GM18873 (cell line): ENCODE data around the gene PEDS1.
"Not testable (repeated sequence)": the region's sequence is repeated elsewhere in the genome, so short reads cannot be mapped to it uniquely, and the experiment has no call there.

ENCODE experiments used
- ATAC-seq: cut with Tn5 transposase; IDR thresholded peaks from one replicate; pipeline ENCODE4 v1.9.1; 2021; ENCODE audit warnings: mild to moderate bottlenecking, moderate library complexity, moderate number of reproducible peaks; ENCODE audit not compliant: unreplicated experiment, low FRiP score

Gene PEDS1

DNA sequence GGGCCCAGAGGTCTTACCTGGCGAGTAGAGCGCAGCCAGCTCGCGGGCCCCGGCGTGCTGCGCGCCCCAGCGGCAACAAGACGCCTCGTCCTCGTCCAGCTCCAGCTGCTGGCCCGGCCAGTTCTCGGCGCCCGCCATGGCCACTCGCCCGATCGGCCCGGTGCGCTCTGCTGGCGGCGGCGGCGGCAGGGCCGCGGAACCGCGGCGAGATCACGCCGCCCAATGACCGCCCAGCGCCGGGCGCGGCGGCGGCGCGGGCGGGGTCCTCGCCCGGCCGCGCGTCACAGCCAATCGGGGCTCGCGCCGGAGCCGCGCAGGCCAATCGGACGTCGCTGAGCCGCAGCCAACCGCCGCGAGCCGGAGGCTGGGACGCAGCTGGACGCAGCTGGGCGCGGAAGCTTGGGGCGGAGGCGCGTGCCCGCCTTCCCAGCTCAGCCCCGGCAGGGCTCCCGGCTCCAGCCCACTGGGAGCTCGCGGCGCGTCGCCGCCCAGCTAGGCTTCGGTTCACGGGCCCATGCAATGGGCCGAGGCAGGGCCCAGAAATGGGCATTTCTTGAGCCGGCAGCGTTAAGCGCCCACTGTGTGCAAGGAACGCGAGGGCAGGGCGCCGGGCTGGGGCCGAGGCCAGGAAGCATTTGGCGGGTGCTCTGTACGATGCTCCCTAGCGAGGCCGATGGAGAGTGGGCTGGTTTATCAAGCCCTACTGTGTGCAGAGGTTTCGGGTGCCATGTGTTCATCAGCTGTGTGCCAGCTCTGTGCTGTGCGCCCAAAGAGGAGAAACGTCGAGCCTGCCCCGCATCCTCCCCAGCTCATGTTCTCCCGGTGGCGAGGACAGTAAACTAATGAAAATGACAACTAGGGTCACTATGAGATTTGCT is at the start of gene PEDS1:
Gene PEDS1, minus strand, starts transcription at position 224 of the 878 bp plus-strand sequence. Its CDS starts 86 bp downstream, at position 138.
- ATAC-seq: peak; percentile 55

DNA sequence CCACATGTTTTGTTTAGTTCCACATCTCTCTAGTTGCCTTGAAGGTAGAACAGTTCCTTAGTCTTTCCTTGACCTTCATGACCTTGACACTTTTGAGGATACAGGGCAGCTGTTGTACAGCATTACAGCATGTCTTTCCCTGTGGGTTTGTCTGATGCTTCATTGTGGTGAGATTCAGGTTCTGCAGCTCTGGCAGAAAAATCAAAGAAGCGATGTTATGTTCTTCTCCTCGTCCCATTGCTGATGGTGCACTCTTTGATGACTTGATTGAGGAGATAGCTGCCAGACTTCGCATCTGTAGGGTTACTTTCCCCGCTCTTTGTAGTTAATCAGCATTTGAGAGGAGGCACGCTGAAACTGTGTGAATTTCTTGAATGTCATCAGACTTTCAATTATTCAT is 49.2 kb upstream of the PEDS1 start:
- no peak for ATAC-seq

DNA sequence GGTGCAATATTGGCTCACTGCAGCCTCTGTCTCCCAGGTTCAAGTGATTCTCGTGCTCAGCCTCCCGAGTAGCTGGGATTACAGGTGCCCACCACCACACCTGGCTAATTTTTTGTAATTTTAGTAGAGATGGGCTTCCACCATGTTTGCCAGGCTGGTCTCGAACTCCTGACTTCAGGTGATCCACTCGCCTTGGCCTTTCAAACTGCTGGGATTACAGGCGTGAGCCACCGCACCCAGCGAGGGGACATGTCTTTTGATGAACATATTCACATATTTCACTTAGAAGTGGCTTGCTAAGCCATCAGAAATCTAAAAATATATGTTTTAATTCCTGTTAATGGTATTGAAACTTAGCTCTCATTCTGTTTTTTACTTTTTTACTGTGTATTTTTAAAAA is 48.2 kb upstream of the PEDS1 start:
- ATAC-seq: not testable (repeated sequence)

DNA sequence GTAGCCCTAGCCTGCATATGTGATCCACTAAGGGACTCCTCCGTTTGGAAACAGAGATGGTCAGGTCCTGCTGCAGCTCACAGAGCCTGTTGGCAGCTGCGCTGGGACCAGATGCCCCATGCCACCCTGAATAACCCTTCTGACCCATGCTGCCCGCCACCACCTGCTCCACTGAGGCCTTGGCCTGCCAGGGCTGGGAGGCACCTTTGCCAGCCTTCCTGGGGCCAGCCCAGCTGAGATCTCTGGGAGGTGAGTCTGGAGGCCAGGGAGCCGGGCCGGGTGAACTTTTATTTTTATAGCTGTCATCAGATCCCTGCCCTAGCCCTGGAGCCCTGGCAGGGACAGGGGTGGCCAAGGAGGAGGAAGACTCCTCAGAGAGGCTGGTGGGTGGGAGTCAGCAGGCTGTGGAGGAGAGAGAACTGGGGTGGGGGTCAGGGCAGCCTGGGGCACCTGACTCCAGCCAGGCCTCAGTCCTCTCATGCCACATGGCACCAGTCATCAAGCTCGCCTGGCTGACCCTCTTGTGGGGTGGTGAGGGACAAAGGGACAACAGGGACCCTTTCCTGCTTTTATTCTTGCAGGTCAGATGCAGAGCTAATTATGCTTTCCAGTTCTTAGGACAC is 47.1 kb upstream of the PEDS1 start:
- ATAC-seq: no peak

DNA sequence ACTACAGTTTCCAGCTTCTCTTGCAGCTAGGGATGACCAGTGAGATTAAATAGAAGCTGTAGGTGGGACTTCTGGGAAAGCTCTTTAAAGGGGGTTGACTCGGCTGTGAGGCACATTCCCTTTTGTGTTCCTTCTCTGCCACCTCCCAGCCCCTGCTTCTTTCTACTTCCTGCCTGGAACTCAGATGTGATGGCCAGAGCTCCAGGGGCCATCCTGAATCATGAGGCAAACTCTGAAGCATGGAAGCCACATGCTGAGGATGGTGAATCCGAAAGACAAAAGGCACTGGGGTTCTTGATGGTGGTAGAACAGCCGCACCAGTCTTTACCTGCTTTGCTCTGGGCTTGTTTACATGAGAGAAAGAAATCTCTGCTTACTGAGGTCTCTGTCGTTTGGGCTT is 46.2 kb upstream of the PEDS1 start:
- no peak for ATAC-seq

DNA sequence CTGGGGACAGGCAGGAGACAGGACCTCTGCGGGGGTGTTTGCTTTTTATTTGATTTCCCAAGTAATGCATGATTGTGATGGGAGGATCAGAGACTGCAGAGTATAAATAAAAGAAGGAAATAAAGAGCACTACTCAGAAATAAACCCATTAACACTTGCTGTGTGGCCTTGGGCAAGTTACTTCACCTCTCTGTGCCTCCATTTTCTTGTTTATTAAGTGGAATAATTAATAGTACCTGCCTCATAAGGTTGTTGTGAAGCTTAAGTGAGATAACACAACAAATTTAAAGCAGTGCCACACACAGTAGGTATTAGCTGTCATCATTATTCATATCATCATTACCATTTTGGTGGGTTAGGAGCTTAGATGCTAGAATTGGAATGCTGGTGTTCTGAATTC is 45.2 kb upstream of the PEDS1 start:
- ATAC-seq: no peak

DNA sequence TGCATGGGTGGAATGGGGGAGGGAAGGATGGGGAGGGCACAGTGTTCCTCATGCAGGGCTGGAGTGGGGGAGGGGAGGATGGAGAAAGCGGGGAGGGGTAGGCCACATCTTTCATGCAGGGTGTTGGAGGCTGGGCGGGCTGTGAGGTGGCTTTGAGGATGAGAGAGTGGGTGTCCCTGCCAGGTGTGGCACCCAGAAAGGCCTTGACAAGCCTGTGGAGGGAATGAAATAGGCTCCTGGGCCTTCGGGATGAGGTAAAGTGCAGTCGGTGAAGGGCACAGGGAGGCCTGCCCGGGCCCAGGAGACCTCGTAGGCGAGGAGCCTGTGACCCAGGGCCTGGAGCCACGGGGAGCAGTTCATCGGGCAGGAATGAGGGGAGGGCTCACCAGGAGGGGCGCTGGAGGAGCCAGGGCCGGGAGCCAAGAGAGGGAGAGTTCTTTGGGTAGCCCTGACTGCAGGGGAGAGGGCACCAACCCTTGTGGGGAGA is 44.7 kb upstream of the PEDS1 start:
- no peak for ATAC-seq

DNA sequence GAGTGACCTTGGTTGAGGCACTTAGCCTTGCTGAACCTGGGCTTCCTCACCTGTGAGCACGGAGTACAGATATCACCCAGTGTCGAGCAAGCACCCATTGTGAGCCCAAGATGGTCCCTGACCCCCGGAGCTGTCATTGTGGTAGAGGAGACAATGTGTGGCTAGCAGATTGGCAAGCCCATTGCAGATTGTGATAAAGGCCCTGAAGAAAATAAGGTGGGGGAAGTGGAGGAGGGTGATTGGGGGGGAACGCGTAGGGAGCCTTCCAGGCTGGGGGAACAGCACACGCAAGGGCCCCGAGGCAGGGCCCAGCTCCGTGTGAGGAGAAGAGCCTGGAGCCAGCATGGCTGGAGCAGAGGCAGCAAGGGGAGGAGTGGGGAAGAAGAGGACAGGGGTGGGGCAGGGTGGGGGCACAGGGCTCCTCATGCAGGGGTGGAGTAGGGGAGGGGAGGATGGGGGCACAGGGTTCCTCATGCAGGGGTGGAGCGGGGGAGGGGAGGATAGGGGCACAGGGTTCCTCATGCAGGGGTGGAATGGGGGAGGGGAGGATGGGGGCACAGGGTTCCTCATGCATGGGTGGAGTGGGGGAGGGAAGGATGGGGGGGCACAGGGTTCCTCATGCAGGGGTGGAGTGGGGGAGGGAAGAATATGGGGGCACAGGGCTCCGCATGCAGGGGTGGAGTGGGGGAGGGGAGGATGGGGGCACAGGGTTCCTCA is 44.1 kb upstream of the PEDS1 start:
- ATAC-seq: no peak

DNA sequence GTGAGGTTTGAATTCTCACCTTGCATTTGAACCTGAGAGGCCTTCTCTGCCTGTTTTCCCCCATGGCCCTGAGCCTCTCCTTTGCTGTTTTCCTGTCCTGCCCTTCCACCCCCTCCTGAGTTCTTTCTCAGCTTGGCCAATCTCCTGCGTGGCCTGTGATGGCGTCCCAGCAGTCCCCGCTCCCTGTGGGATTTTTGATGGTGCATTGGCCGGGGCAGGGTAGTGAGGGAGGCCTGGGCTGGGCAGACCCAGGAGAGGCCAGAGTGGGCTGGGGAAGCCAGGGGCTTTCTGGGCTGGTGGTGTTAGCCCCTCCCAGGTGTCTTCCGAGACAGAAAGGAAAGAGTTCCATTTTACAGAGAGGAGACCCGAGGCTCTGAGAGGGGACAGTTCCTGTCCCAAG is 43.4 kb upstream of the PEDS1 start:
- ATAC-seq: no peak

DNA sequence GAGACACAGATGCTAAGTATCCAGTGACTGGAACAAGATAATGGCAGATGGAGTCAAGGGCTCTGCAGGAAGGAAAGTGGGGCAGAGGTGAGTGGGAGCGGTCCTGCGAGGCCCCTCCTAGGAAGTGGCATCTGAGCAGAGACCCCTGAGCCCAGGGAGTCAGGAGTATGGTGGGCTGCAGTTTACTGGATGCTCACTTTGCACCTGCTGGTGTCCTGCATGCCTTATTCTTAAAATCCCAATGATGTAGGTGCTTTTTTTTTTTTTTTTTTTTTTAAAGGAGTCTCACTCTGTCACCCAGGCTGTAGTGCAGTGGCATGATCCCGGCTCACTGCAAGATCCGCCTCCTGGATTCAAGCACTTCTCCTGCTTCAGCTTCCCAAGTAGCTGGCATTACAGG is 42.7 kb upstream of the PEDS1 start:
- ATAC-seq: no peak

DNA sequence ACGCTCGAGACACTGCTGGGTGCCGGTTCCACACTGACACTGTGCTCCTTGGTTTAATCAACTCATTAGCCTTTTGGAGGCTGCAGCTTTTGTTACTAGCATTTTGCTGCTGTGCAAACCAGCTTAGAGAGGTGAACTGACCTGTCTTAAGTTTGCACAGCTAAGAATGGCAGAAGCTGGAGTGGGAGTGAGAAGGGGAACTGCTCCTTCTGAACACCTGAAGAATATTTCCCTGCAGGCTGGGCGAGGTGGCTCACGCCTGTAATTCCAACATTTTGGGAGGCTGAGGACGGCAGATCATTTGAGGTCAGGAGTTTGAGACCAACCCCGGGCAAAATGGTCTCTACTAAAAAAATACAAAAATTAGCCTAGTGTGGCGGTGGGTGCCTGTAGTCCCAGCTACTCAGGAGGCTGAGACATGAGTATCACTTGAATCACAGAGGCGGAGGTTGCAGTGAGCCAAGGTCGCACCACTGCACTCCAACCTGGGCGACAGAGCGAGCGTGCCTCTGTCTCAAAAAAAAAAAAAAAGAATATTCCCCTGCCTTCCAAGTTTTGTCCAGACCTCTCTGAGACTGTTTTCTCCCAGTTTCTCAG is 42.1 kb upstream of the PEDS1 start:
- ATAC-seq: no peak

DNA sequence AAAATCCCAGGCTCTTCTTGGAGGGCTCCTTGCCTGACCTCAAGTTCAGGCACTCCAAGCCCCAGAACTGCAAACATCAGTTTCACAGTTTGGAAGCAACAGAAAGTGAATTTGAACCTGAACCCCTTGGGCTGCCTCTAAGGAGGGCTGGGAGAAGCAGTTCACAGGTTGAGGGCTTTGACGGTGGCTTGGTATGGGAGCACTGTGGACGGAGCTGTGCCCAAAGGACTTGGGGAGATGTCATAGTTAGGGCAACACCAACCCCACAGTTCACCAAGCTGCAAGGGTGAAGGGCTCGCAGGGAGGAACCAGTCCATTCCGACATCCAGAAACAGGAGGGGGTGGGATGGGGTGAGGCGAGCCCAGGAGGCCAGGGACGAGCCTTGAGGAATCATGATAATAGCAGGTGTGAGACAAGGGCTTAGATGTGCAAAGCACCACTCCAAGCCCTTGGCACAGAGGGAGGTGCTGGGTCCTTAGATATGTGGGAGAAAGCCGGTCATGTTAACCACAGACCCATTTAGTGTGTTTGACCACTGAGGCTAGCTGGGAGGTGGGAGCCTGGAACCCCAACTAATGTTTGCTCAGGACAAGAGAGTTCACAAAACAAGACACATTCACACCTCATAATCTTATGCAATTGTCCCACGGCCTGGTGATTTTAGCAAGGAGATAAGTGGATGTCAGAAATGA is 41.5 kb upstream of the PEDS1 start:
- ATAC-seq: no peak

DNA sequence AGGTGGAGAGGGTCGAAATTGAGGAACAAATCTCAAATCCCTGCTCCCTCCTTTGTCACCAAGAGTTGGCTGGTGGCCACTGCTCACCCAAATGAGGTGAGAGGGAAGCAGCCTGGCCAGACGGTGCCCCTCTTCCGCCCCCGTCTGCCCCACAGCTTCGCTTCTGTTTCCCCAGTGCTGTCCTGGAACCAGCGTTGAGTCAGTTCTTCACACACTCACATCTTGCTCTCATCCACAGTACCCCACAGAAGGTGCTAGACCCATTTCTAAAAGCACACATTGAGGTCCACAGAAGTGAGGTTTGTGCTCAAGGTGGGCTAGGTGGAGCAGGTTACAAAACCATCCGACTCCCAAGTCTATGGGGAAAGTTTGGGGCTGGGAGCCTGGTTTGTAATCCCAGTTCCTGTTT is 40.9 kb upstream of the PEDS1 start:
- no peak for ATAC-seq

DNA sequence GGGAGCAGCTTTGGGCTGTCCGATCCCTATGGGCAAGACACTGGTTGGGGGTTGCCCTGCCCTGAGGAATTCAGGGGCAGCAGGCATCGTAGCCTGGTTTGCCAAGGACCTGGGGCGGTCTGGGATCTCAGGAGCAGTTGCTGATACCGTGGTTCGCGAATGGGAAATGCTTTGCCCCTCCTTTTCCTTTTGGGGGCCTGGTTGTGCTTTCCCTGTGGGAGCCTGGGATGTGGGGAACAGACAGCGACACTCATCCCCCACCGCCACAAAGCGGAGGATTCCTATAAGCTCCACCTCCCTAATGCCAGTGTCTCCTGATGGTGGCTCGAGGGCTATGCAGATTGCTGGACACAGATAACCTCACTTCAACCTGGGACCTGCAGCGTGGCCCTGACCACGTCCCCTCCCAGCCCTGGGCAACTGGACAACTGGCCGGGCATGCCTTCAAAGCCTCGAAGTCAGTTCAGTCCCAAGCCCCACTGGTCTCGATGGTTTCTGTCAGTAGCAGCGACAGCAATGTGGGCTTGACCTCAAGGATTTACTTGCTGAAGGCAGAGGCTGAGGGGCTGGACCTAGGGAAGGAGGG is 40.4 kb upstream of the PEDS1 start:
- ATAC-seq: no peak

DNA sequence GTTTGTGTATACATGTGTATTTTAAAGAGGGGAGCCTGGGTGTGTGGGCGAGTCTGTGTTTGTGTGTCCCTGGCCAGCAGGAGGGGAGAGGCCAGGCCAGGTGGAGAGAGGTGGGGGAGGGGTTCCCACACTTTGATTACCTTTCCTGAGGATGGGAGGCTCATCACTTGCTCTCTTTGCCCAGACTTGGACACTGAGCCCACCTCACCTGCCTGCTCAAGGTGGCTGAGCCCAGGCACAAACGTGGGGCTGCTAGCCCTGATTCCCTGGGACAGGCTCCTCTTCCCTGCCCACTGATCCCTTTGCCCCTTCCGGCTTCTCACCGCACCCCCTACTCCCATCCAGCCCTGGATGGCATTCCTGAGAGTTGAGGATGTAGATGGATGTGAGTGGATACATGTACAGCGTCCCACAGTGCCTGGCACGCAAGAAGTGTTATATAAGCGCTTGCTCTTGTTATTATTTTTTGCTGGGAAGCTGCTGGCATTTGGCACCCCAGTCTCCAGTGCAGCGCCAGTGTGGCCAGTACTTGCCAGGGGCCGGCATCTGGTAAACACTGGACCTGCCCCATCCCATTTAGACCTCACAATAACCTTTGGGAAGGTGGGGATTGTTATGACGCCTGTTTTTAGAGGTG is 39.8 kb upstream of the PEDS1 start:
- ATAC-seq: no peak

DNA sequence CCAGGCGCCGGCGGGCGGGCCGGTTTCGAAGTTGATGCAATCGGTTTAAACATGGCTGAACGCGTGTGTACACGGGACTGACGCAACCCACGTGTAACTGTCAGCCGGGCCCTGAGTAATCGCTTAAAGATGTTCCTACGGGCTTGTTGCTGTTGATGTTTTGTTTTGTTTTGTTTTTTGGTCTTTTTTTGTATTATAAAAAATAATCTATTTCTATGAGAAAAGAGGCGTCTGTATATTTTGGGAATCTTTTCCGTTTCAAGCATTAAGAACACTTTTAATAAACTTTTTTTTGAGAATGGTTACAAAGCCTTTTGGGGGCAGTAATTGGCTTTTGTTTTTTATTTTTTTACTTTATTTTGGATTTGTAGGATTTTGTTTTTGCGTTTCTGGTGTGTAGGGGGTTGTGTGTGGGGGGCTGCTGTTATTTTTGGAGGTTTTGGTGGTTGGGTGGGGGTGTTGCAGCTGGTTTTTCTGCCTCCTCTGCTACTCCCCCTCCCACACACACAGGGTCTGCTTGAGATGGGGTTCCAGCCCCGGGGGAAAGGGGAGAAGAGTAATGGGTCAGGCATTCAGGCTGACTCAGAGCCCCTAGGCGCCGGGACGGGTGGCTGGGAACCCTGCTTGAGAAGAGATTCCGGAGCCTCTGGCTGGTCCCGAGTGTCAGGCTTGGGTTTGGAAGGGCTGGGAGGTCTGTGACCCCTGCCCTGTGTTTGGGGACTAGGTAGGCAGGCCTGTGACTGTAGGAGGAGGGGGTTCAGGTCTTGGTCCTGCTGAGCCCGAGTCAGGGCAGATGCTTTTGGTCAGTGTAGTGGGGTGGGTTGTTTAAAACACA is 39.1 kb upstream of the PEDS1 start:
- no peak for ATAC-seq

DNA sequence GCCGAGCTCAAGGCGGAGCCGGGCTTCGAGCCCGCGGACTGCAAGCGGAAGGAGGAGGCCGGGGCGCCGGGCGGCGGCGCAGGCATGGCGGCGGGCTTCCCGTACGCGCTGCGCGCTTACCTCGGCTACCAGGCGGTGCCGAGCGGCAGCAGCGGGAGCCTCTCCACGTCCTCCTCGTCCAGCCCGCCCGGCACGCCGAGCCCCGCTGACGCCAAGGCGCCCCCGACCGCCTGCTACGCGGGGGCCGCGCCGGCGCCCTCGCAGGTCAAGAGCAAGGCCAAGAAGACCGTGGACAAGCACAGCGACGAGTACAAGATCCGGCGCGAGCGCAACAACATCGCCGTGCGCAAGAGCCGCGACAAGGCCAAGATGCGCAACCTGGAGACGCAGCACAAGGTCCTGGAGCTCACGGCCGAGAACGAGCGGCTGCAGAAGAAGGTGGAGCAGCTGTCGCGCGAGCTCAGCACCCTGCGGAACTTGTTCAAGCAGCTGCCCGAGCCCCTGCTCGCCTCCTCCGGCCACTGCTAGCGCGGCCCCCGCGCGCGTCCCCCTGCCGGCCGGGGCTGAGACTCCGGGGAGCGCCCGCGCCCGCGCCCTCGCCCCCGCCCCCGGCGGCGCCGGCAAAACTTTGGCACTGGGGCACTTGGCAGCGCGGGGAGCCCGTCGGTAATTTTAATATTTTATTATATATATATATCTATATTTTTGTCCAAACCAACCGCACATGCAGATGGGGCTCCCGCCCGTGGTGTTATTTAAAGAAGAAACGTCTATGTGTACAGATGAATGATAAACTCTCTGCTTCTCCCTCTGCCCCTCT is 38.2 kb upstream of the PEDS1 start:
- ATAC-seq: no peak

DNA sequence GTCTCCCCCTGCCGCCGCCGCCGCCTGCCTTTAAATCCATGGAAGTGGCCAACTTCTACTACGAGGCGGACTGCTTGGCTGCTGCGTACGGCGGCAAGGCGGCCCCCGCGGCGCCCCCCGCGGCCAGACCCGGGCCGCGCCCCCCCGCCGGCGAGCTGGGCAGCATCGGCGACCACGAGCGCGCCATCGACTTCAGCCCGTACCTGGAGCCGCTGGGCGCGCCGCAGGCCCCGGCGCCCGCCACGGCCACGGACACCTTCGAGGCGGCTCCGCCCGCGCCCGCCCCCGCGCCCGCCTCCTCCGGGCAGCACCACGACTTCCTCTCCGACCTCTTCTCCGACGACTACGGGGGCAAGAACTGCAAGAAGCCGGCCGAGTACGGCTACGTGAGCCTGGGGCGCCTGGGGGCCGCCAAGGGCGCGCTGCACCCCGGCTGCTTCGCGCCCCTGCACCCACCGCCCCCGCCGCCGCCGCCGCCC is 37.6 kb upstream of the PEDS1 start:
- ATAC-seq: no peak
